Activated T-helper 1 cell treated with anti-CD3 and anti-CD28 coated beads, Interleukin-2, amount 50 U/mL, for 16 hours (primary cell): Measurements from ENCODE around the gene HHAT.

ENCODE experiments used
- DNase-seq, 2 donors: peaks; one replicate each; pipeline ENCODE4 v3.0.0-alpha.2; 2020; ENCODE audit warnings: low read depth in 1 of 2, low spot score in 1 of 2

The HHAT gene

DNA sequence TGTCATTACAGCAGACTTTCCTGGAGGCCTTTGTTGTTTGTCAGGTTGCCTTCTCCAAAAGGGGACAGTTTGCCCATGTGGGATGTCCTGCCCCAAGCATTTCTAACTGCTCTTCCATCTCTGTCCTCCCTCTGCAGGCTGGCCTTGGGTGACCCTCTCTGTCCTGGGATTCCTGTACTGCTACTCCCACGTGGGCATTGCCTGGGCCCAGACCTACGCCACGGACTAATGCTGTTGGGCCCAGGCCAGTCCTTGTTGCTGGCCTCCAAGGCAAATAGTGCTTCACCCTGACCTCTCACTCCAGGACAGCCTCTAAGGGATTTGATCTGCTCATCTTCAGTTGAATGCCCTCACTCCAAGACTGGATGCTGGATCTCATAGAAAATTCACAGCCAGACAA, 345.4 kb downstream of the HHAT start:
- no peak for DNase-seq

- no peak for DNase-seq
Observed at GRCh38 chr1:210676539-210676938, 347.8 kb downstream of the HHAT start.

DNA sequence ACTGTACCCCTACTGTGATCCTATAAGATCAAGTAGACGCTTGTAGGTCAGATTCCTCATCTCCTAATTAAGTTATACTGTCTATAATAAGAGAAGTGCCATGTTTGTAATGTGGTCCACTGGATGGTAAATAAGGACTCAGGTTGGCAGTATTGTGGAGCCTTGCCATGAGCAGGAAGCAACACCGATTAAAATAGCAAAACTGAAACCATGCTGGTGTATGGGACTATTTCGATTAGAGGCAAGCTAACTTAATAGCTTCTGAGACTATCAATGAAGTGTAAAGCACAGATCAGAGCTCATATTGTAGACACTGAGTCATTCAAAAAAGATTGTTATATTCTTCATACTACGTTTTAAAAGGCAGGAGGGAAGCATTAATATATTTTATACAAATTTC, 348.8 kb downstream of the HHAT start:
- no peak for DNase-seq

GRCh38 chr1:210678306-210678705, 349.6 kb downstream of the HHAT start:
- no peak for DNase-seq

GRCh38 chr1:210681158-210681557, 352.5 kb downstream of the HHAT start:
- DNase-seq, result no peak

DNA sequence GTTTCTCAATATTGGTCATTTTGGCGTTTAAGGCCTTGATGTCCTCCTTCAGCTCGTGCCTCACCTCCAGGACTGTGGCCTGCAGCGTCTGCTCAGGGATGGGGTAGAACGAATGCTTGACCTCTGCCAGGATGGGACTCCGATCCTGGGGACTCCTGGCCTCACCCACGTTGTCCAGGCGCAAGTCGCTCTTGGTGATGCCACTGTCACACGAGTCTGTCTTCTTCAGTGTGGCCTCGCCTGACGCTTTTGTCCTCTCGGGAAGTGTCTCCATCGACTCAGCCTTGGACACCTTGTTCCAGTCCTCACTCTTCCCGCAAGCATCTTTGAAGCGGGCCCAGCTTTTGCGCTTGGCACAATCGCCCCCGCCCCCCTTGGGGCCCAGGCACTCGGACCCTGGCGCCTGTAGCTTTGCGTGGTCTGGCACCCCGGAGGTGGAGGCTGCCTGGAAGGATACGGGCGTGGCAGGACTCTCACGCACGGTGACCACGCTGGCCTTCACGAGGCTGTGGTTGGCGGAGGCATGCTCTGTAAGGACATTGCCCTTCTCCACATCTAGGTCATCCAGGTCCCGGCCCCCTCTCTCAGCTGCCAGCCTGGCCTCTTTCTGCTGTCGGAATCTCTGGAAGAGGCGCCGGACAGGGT, 354.8 kb downstream of the HHAT start:
- DNase-seq, result no peak

DNA sequence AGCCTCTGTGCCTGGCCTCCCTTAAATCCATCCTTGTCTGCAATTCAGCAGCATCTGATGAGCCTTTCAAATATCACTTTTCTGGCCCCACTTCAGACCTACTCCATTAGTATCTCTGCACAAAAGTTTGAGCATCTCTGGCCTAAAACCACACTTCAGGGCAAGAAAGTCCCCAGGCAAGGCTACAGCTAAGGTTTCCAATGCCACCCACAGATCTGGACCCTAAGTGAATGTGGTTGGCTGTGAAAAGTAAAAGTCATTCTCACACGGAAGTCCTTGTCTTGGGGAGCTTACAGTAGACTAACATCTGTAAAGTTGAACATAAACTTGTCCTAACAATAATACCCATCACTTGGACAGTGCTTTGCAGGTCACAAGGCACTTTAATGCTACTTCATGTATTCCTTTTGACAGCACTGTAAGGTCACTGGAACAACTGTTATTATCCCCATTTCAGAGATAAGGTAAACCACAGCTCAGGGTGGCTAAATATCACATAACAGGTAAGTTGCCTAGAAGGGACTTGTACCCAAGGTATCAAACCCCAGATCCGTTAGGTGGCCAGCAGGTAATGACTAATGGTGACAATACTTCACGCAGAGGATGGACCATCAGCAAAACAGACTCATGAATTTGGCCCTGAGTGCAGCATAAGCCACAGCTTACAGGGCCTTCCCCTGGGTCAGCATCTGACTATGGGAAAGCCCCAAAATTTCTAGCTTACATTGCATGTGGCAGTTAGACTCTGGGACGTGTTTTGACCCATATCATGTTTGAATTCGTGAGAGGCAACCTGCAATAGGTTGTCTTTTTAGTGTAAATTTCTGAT, 356.0 kb downstream of the HHAT start:
- DNase-seq, result no peak

DNA sequence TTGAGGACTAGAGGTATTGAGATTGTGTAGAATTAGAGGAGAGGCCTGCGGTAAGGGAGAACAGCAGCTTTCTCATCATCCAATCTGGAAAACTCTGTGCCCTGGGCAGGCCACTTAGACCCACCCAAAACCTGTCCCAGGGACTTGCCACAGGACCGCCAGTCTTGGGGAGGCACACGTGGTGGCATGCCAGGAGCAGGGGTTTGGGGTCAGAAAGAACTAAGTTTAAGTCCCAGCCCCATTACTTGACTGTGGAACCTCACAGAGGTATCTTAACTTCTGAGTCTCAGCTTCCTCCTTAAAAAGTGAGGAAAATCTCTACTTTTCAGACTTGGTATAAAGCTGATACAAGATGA, 356.6 kb downstream of the HHAT start:
- no peak for DNase-seq

- no peak for DNase-seq
Observed at GRCh38 chr1:210686841-210687240, 358.1 kb downstream of the HHAT start.

- no peak for DNase-seq
Observed at GRCh38 chr1:210687582-210688279, 359.0 kb downstream of the HHAT start.

GRCh38 chr1:210688512-210689234, 360.0 kb downstream of the HHAT start:
- DNase-seq, result no peak

- no peak for DNase-seq
Observed at GRCh38 chr1:210689826-210690225, 361.1 kb downstream of the HHAT start.

DNA sequence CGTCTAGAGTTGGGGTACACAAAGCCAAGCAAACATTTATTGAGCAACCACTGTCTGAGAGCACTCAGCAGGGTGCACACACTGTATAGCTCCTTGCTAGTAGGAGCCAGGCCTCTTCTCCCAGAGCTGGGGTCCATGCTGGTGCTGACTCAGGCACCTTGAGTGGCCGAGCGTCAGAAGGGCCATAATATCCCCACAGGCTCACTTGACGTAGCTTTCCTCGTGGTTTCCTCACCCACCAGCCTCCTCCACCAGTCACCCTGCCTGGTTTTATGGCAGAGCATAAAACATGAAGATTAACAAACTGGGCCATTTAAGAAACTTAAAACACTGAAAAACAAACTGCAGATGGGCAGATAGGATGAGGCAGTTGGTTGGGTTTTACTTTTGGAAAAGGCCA, 361.5 kb downstream of the HHAT start:
- DNase-seq, result no peak

DNA sequence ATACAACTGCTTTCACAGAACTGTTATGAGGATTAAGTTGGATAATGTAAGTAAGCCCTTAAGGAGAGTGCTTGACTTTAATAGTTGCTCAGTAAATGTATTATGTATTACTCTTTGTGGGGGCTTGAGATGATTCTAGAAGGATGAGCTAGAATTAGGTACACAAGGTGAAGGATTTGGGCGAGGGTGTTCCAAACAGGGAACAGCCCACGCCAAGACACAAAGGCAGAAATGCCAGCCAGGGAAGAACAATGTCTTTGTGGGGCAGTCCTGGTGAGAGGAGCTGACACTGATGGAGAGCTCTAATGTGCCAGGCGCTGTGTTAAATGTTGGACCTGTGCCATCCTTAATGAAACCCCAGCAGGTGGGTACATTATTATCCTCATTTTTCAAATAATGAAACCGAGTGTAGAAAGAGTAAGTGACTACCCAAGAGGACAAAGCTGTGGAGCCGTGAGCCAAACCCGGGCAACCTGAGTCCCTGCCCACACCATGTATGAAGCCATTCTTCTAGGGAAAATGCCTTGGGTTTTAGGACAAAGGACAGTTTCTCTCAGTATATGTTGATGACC, 362.4 kb downstream of the HHAT start:
- no peak for DNase-seq

- no peak for DNase-seq
Observed at GRCh38 chr1:210692796-210693195, 364.1 kb downstream of the HHAT start.

- no peak for DNase-seq
Observed at GRCh38 chr1:210695026-210695425, 366.3 kb downstream of the HHAT start.

- DNase-seq, result no peak
Observed at GRCh38 chr1:210696709-210697108, 368.0 kb downstream of the HHAT start.

- no peak for DNase-seq
Observed at GRCh38 chr1:210697185-210697584, 368.5 kb downstream of the HHAT start.

- DNase-seq, result no peak
Observed at GRCh38 chr1:210698661-210699060, 370.0 kb downstream of the HHAT start.

DNA sequence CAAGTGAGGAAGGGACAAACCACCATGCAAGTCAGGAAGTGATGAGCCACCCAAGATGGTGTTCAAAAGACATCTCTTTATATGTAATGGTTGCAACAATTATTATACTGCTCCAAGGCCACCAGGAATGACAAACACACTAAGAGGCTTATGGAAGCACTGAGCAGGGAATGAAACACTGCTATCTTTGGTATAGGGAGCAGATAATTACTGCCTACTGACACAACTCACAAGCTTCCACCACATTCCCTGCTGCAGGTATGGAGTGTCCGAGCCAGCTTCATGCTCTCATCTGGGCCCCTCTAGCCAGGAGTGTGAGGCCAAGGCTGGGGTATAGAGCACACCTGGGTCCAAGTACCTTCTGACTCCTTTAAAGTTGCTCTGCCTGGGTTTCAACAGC, 371.4 kb downstream of the HHAT start:
- DNase-seq, result no peak

DNA sequence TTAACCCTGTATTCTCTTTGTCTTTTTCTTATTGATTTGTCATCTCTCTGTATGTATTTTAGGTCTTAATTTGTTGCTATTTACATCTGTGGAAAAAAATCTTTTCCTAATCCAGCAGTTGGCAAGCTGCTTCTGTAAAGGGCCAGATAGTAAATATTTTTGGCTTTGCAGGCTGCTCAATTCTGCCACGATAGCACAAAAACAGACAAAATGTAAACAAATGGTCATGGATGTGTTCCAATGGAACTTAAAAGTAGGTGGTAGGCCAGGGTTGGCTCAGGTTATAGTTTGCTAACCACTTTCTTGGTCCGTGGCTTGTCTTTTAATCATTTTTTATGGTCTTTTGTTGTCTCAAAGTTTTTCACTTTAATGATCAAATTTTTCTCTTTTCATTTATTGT, 371.8 kb downstream of the HHAT start:
- DNase-seq, result no peak
